Panc1 (cell line): ENCODE data around the gene CHD6.

Source experiments
- POLR2AphosphoS5 ChIP-seq: IDR thresholded peaks from 2 replicates; pipeline ENCODE4 v1.6.1; 2012; ENCODE audit warnings: mild to moderate bottlenecking, low read depth, low read length, moderate library complexity
- SIN3A ChIP-seq: IDR thresholded peaks from 2 replicates; pipeline ENCODE4 v1.6.1; 2012; ENCODE audit warnings: low read depth, mild to moderate bottlenecking, low read length, moderate library complexity, borderline replicate concordance; ENCODE audit not compliant: insufficient read depth
- TCF7L2 ChIP-seq: IDR thresholded peaks from 2 replicates; pipeline ENCODE4 v1.6.1; 2011; ENCODE audit warnings: mild to moderate bottlenecking, low read depth, low read length, inconsistent platforms
- TF ChIP-seq, protein P1 (sequence below): fragments of 450-650 bp; IDR thresholded peaks from 2 replicates; pipeline ENCODE4 v1.5.1; 2017; ENCODE audit warnings: mild to moderate bottlenecking
- TF ChIP-seq, protein P2 (sequence below), 2 experiments: IDR thresholded peaks; 2 replicates each; pipeline ENCODE4 v1.6.1; 2011 to 2012; ENCODE audit warnings: low read depth in 2 of 2, control low read depth in 1 of 2, low read length in 1 of 2, mild to moderate bottlenecking in 1 of 2, moderate library complexity in 1 of 2; ENCODE audit not compliant: insufficient read depth in 1 of 2

DNA sequence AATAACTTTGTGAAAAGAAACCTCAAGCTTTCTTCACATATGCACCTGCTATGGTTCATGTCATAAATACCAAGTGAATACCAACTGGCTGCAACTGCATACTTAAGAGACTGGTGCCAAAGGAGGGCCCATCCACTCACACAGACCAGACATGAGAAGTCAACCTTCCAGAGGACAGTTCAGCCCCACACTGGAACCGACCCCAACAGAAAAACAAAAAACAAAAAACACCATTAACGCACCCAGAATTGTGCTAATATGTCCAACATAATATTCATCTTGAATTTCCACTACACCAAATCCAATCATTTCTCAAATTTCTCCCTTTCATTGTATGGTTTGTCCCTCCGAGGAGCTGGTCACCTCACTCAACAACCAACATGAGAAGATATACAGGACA, 42.8 kb downstream of the CHD6 start:
- TF ChIP-seq, protein P1, sequence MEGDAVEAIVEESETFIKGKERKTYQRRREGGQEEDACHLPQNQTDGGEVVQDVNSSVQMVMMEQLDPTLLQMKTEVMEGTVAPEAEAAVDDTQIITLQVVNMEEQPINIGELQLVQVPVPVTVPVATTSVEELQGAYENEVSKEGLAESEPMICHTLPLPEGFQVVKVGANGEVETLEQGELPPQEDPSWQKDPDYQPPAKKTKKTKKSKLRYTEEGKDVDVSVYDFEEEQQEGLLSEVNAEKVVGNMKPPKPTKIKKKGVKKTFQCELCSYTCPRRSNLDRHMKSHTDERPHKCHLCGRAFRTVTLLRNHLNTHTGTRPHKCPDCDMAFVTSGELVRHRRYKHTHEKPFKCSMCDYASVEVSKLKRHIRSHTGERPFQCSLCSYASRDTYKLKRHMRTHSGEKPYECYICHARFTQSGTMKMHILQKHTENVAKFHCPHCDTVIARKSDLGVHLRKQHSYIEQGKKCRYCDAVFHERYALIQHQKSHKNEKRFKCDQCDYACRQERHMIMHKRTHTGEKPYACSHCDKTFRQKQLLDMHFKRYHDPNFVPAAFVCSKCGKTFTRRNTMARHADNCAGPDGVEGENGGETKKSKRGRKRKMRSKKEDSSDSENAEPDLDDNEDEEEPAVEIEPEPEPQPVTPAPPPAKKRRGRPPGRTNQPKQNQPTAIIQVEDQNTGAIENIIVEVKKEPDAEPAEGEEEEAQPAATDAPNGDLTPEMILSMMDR, result no peak
- no peak for TF ChIP-seq SIN3A
- TF ChIP-seq TCF7L2, result no peak
- TF ChIP-seq, protein P2, sequence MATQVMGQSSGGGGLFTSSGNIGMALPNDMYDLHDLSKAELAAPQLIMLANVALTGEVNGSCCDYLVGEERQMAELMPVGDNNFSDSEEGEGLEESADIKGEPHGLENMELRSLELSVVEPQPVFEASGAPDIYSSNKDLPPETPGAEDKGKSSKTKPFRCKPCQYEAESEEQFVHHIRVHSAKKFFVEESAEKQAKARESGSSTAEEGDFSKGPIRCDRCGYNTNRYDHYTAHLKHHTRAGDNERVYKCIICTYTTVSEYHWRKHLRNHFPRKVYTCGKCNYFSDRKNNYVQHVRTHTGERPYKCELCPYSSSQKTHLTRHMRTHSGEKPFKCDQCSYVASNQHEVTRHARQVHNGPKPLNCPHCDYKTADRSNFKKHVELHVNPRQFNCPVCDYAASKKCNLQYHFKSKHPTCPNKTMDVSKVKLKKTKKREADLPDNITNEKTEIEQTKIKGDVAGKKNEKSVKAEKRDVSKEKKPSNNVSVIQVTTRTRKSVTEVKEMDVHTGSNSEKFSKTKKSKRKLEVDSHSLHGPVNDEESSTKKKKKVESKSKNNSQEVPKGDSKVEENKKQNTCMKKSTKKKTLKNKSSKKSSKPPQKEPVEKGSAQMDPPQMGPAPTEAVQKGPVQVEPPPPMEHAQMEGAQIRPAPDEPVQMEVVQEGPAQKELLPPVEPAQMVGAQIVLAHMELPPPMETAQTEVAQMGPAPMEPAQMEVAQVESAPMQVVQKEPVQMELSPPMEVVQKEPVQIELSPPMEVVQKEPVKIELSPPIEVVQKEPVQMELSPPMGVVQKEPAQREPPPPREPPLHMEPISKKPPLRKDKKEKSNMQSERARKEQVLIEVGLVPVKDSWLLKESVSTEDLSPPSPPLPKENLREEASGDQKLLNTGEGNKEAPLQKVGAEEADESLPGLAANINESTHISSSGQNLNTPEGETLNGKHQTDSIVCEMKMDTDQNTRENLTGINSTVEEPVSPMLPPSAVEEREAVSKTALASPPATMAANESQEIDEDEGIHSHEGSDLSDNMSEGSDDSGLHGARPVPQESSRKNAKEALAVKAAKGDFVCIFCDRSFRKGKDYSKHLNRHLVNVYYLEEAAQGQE (IDR thresholded peaks at IDR 0.05; ENCODE audit: insufficient read depth in 1 of 2, low read depth in 2 of 2, low read length in 1 of 2), result no peak
- no peak for TF ChIP-seq POLR2AphosphoS5
